GM21576 (cell line): ENCODE results near the gene TMEM248.
"Not testable (repeated sequence)": the region's sequence is repeated elsewhere in the genome, so short reads cannot be mapped to it uniquely, and the experiment has no call there.

ENCODE experiments used
- ATAC-seq: cut with Tn5 transposase; IDR thresholded peaks from one replicate; pipeline ENCODE4 v1.9.1; 2021; ENCODE audit warnings: mild to moderate bottlenecking, moderate library complexity; ENCODE audit not compliant: unreplicated experiment

The TMEM248 gene

GRCh38 chr7:66995050-66995776 lies 74.2 kb downstream of the TMEM248 start, which contains the start of gene SBDS:
Gene SBDS (minus strand): TSS chr7:66995586. CDS start chr7:66995417, 169 bp downstream.
- ATAC-seq = peak; percentile 50

DNA sequence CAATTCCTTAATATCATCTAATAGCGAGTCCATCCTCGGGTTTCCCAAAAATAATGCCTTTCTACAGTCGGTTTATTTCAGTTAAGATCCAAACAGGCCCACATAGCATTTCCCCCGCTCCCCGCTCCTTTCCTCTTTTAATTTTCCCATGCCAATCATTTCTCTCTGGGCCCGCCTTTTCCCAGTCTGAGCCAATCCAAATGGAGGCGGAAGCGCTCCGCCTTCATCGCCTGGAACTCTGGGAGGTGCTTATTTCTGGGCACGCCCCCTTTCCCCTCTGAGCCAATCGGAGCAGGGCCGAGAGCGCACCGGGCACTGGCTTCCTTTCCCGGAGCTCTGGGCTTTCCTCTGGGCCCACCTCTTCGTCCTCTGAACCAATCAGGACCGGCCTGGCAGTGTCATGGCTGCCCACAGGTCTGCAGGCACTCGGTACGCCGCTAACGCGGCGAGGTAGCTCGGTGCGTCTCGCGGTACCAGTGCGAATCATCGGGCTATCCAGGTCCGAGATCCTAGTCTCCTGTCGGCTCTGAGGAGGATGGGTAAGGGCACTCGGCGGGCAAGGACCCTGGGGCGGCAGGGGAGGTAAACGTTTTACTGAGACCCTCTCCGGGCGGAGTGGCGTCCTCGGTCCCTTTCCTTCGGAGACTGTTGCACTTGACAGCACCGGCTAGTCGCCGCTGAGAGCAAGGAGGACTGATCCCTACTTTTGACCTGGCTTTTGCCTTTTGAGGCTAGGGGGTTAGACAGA lies 75.6 kb downstream of the TMEM248 start, which contains the start of gene TYW1:
Gene TYW1 (plus strand): TSS at position 390 of the 748 bp plus-strand sequence. CDS start 146 bp downstream, at position 536.
- ATAC-seq = peak; percentile 87

- ATAC-seq = not testable (repeated sequence)
These were observed 79.7 kb downstream of the TMEM248 start for GRCh38 chr7:67000601-67001258.

DNA sequence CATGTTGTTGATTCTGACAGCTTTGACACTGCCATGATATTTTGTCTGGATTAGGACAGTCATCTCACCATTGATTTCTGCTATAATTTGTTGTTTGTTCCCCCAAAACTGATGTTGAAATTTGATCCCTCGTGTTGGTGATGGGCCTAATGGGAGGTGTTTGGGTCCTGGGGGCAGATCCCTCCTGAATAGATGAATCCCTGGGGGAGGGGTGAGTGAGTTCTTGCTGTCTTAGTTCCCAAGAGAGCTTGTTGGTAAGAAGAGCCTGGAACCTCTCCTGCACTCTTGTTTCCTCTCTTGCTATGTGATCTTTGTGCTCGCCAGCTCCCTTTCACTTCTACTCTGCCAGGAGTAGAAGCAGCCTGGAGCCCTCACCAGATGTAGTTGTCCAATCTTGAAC lies 83.1 kb downstream of the TMEM248 start:
- not testable (repeated sequence) for ATAC-seq

DNA sequence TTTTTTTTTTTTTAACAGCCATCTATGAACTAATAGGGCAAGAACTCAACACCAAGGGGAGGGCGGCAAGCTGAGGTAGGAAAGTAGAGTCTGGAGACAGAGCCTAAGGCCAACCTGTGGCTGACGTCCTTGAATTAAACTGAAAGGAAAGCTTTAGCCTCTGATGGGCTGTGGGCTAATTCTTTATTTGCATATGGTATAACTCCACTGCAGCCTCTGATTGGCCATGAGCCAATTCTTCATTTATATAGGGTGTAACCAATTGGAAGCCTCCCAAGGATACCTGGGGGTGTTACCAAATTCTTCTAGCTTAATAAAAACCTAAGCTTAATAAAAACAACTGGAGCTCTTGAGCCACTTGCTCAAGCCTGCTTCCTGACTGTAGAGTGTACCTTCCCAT lies 85.9 kb downstream of the TMEM248 start:
- ATAC-seq = no peak
